Measurements from ENCODE around the gene FCHO1.

The FCHO1 gene

GRCh38 chr19:17787274-17787913 is 36.1 kb downstream of the FCHO1 start:
- Histone ChIP-seq H3K36me3 (ENCODE audit: control insufficient read depth, insufficient read depth, low read length) (no peaks in the 10 kb centered on the region), H2BK5ac (ENCODE audit: low read length) (no peak overlapping the region), H3K4ac (ENCODE audit: low read depth, low read length) (no peak overlapping the region), H2BK15ac (replicated peaks; ENCODE audit: low read depth) (no peak overlapping the region), H3K4me1 (ENCODE audit: control insufficient read depth, low read depth, low read length) (no peaks in the 10 kb centered on the region), H3K23ac (ENCODE audit: low read length) (no peak overlapping the region), H4K5ac (ENCODE audit: low read length) (no peak overlapping the region), H3K4me3 (ENCODE audit: low read length) (no peak overlapping the region), H3K27ac (ENCODE audit: low read depth, low read length) (no peak overlapping the region), H2BK120ac (ENCODE audit: low read depth, low read length) (no peak overlapping the region), H2AK5ac (ENCODE audit: low read length) (no peak overlapping the region), H3K4me2 (ENCODE audit: low read length) (no peak overlapping the region), H3K56ac (ENCODE audit: low read length) (no peak overlapping the region), H4K8ac (ENCODE audit: low read depth, low read length) (no peak overlapping the region), H3K27me3 (ENCODE audit: insufficient read depth, low read length, poor library complexity) (no peaks in the 10 kb centered on the region), H3K9ac (ENCODE audit: low read length) (no peak overlapping the region), H3K18ac (ENCODE audit: low read length) (no peak overlapping the region), H3K79me1 (ENCODE audit: low read length) (no peaks in the 10 kb centered on the region), H3K79me2 (ENCODE audit: control insufficient read depth, insufficient read depth, low read length) (no peaks in the 10 kb centered on the region)
- no peak for DNase-seq
- WGBS (ENCODE audit: extremely low coverage, insufficient coverage, low lambda C conversion rate): no CpG with 5 or more reads among the region's 14 CpGs

- WGBS (ENCODE audit: extremely low coverage, insufficient coverage, low lambda C conversion rate): no CpG with 5 or more reads among the region's 2 CpGs
- H3K79me1 ChIP-seq (ENCODE audit: low read length): no peaks in the 10 kb centered on the region
- no peak overlapping the region for H3K18ac ChIP-seq (ENCODE audit: low read length)
- DNase-seq: no peak
- no peak overlapping the region for H3K27ac ChIP-seq (ENCODE audit: low read depth, low read length)
- no peaks in the 10 kb centered on the region for H3K36me3 ChIP-seq (ENCODE audit: control insufficient read depth, insufficient read depth, low read length)
- no peak overlapping the region for H3K56ac ChIP-seq (ENCODE audit: low read length)
- no peak overlapping the region for H2AK5ac ChIP-seq (ENCODE audit: low read length)
- no peak overlapping the region for H3K4me2 ChIP-seq (ENCODE audit: low read length)
- no peak overlapping the region for H3K23ac ChIP-seq (ENCODE audit: low read length)
- no peak overlapping the region for H2BK5ac ChIP-seq (ENCODE audit: low read length)
- no peak overlapping the region for H2BK15ac ChIP-seq (replicated peaks; ENCODE audit: low read depth)
- H4K8ac ChIP-seq (ENCODE audit: low read depth, low read length): no peak overlapping the region
- H4K5ac ChIP-seq (ENCODE audit: low read length): no peak overlapping the region
- H3K27me3 ChIP-seq (ENCODE audit: insufficient read depth, low read length, poor library complexity): no peaks in the 10 kb centered on the region
- no peaks in the 10 kb centered on the region for H3K4me1 ChIP-seq (ENCODE audit: control insufficient read depth, low read depth, low read length)
- H2BK120ac ChIP-seq (ENCODE audit: low read depth, low read length): no peak overlapping the region
- H3K4ac ChIP-seq (ENCODE audit: low read depth, low read length): no peak overlapping the region
- no peak overlapping the region for H3K9ac ChIP-seq (ENCODE audit: low read length)
- no peak overlapping the region for H3K4me3 ChIP-seq (ENCODE audit: low read length)
- no peaks in the 10 kb centered on the region for H3K79me2 ChIP-seq (ENCODE audit: control insufficient read depth, insufficient read depth, low read length)
Observed at GRCh38 chr19:17788632-17789031, 37.4 kb downstream of the FCHO1 start.

GRCh38 chr19:17790059-17790780 is 38.9 kb downstream of the FCHO1 start:
- no peak for DNase-seq
- no peak overlapping the region for H3K27ac ChIP-seq (ENCODE audit: low read depth, low read length)
- H3K4me3 ChIP-seq (ENCODE audit: low read length): no peak overlapping the region
- no peaks in the 10 kb centered on the region for H3K27me3 ChIP-seq (ENCODE audit: insufficient read depth, low read length, poor library complexity)
- H2AK5ac ChIP-seq (ENCODE audit: low read length): no peak overlapping the region
- H2BK15ac ChIP-seq (replicated peaks; ENCODE audit: low read depth): no peak overlapping the region
- no peak overlapping the region for H3K18ac ChIP-seq (ENCODE audit: low read length)
- no peaks in the 10 kb centered on the region for H3K79me2 ChIP-seq (ENCODE audit: control insufficient read depth, insufficient read depth, low read length)
- H3K79me1 ChIP-seq (ENCODE audit: low read length): no peaks in the 10 kb centered on the region
- H3K9ac ChIP-seq (ENCODE audit: low read length): no peak overlapping the region
- no CpG with 5 or more reads among the region's 6 CpGs for WGBS (ENCODE audit: extremely low coverage, insufficient coverage, low lambda C conversion rate)
- no peak overlapping the region for H3K4ac ChIP-seq (ENCODE audit: low read depth, low read length)
- no peak overlapping the region for H4K5ac ChIP-seq (ENCODE audit: low read length)
- H3K4me1 ChIP-seq (ENCODE audit: control insufficient read depth, low read depth, low read length): no peaks in the 10 kb centered on the region
- H3K36me3 ChIP-seq (ENCODE audit: control insufficient read depth, insufficient read depth, low read length): no peaks in the 10 kb centered on the region
- H3K4me2 ChIP-seq (ENCODE audit: low read length): no peak overlapping the region
- no peak overlapping the region for H2BK120ac ChIP-seq (ENCODE audit: low read depth, low read length)
- no peak overlapping the region for H4K8ac ChIP-seq (ENCODE audit: low read depth, low read length)
- no peak overlapping the region for H3K23ac ChIP-seq (ENCODE audit: low read length)
- no peak overlapping the region for H2BK5ac ChIP-seq (ENCODE audit: low read length)
- H3K56ac ChIP-seq (ENCODE audit: low read length): no peak overlapping the region

- no CpG with 5 or more reads among the region's 9 CpGs for WGBS (ENCODE audit: extremely low coverage, insufficient coverage, low lambda C conversion rate)
Observed at GRCh38 chr19:17794412-17794730, 43.1 kb downstream of the FCHO1 start.

GRCh38 chr19:17794731-17795494 is 43.6 kb downstream of the FCHO1 start, which contains the start of gene B3GNT3:
TSS of gene B3GNT3 (plus strand) at chr19:17795138. CDS start at chr19:17807808, 12,670 bp downstream.
- Histone ChIP-seq H3K18ac (ENCODE audit: low read length) (no peak within 1 kb of the TSS), H3K9ac (ENCODE audit: low read length) (peak within 1 kb of the TSS; percentile 67), H2BK15ac (replicated peaks; ENCODE audit: low read depth) (no peak within 1 kb of the TSS), H3K4ac (ENCODE audit: low read depth, low read length) (no peak within 1 kb of the TSS), H4K5ac (ENCODE audit: low read length) (no peak within 1 kb of the TSS), H3K79me1 (ENCODE audit: low read length) (no peaks in the 10 kb centered on the region), H3K36me3 (ENCODE audit: control insufficient read depth, insufficient read depth, low read length) (no peaks in the 10 kb centered on the region), H3K27me3 (ENCODE audit: insufficient read depth, low read length, poor library complexity) (no peaks in the 10 kb centered on the region), H2AK5ac (ENCODE audit: low read length) (no peak within 1 kb of the TSS), H4K8ac (ENCODE audit: low read depth, low read length) (no peak within 1 kb of the TSS), H3K27ac (ENCODE audit: low read depth, low read length) (no peak within 1 kb of the TSS), H2BK5ac (ENCODE audit: low read length) (no peak within 1 kb of the TSS), H3K79me2 (ENCODE audit: control insufficient read depth, insufficient read depth, low read length) (no peaks in the 10 kb centered on the region), H3K23ac (ENCODE audit: low read length) (no peak within 1 kb of the TSS), H3K4me1 (ENCODE audit: control insufficient read depth, low read depth, low read length) (no peaks in the 10 kb centered on the region), H3K4me3 (ENCODE audit: low read length) (peak within 1 kb of the TSS; percentile 36), H2BK120ac (ENCODE audit: low read depth, low read length) (no peak within 1 kb of the TSS), H3K56ac (ENCODE audit: low read length) (peak within 1 kb of the TSS; percentile 81), H3K4me2 (ENCODE audit: low read length) (peak within 1 kb of the TSS; percentile 71)
- WGBS (ENCODE audit: extremely low coverage, insufficient coverage, low lambda C conversion rate): no CpG with 5 or more reads among the region's 50 CpGs
- DNase-seq: peak; percentile 60

More at GRCh38 chr19:17794412-17794730, 43.1 kb downstream of the FCHO1 start:
- no peaks in the 10 kb centered on the region for H3K36me3 ChIP-seq (ENCODE audit: control insufficient read depth, insufficient read depth, low read length)
- H4K5ac ChIP-seq (ENCODE audit: low read length): no peak overlapping the region
- H2AK5ac ChIP-seq (ENCODE audit: low read length): no peak overlapping the region
- H3K79me2 ChIP-seq (ENCODE audit: control insufficient read depth, insufficient read depth, low read length): no peaks in the 10 kb centered on the region
- no peak overlapping the region for H3K18ac ChIP-seq (ENCODE audit: low read length)
- H3K27me3 ChIP-seq (ENCODE audit: insufficient read depth, low read length, poor library complexity): no peaks in the 10 kb centered on the region
- H3K4ac ChIP-seq (ENCODE audit: low read depth, low read length): no peak overlapping the region
- no peaks in the 10 kb centered on the region for H3K79me1 ChIP-seq (ENCODE audit: low read length)
- H2BK15ac ChIP-seq (replicated peaks; ENCODE audit: low read depth): no peak overlapping the region
- no peak overlapping the region for H3K4me2 ChIP-seq (ENCODE audit: low read length)
- no peak overlapping the region for H3K56ac ChIP-seq (ENCODE audit: low read length)
- no peak for DNase-seq
- no peak overlapping the region for H2BK5ac ChIP-seq (ENCODE audit: low read length)
- H3K4me3 ChIP-seq (ENCODE audit: low read length): no peak overlapping the region
- no peaks in the 10 kb centered on the region for H3K4me1 ChIP-seq (ENCODE audit: control insufficient read depth, low read depth, low read length)
- H4K8ac ChIP-seq (ENCODE audit: low read depth, low read length): no peak overlapping the region
- no peak overlapping the region for H3K23ac ChIP-seq (ENCODE audit: low read length)
- no peak overlapping the region for H3K27ac ChIP-seq (ENCODE audit: low read depth, low read length)
- H2BK120ac ChIP-seq (ENCODE audit: low read depth, low read length): no peak overlapping the region
- H3K9ac ChIP-seq (ENCODE audit: low read length): no peak overlapping the region

Measured in mesendoderm (in vitro differentiated cells).